ENCODE measurements around the gene FKRP. TPM values are rescaled to one million over a fixed set of nuclear protein-coding genes. Genes with fewer than 3 reads are reported as not detected.

The FKRP gene
- total RNA-seq, 3 donors from 2014 or later, result 10.7 to 19.8 (median 10.9) TPM

- ATAC-seq (no peak), DNase-seq (no peak)
- no peak overlapping the region for H3K4me3 ChIP-seq
- no peaks in the 10 kb centered on the region for H3K36me3 ChIP-seq (ENCODE audit: low read depth)
- TF ChIP-seq, protein P1, sequence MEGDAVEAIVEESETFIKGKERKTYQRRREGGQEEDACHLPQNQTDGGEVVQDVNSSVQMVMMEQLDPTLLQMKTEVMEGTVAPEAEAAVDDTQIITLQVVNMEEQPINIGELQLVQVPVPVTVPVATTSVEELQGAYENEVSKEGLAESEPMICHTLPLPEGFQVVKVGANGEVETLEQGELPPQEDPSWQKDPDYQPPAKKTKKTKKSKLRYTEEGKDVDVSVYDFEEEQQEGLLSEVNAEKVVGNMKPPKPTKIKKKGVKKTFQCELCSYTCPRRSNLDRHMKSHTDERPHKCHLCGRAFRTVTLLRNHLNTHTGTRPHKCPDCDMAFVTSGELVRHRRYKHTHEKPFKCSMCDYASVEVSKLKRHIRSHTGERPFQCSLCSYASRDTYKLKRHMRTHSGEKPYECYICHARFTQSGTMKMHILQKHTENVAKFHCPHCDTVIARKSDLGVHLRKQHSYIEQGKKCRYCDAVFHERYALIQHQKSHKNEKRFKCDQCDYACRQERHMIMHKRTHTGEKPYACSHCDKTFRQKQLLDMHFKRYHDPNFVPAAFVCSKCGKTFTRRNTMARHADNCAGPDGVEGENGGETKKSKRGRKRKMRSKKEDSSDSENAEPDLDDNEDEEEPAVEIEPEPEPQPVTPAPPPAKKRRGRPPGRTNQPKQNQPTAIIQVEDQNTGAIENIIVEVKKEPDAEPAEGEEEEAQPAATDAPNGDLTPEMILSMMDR (IDR thresholded peaks at IDR 0.05), result no peak
- peaks cover 30% of the 10 kb centered on the region for H3K4me1 ChIP-seq (ENCODE audit: low read depth)
- H3K9me3 ChIP-seq, result no peaks in the 10 kb centered on the region
- intact Hi-C loops (cut with DNase I, micrococcal nuclease), result no loop called here
Measured at GRCh38 chr19:46782355-46783019, 36.6 kb downstream of the FKRP start.

GRCh38 chr19:46783670-46784069 is 37.8 kb downstream of the FKRP start:
- H3K4me3 ChIP-seq, result no peak overlapping the region
- peaks cover 30% of the 10 kb centered on the region for H3K4me1 ChIP-seq (ENCODE audit: low read depth)
- no peak for DNase-seq
- TF ChIP-seq, protein P1 (IDR thresholded peaks at IDR 0.05), result no peak
- ATAC-seq, result no peak
- intact Hi-C loops (cut with DNase I, micrococcal nuclease), result no loop called here
- no peaks in the 10 kb centered on the region for H3K36me3 ChIP-seq (ENCODE audit: low read depth)
- no peaks in the 10 kb centered on the region for H3K9me3 ChIP-seq

- ATAC-seq, result peak; percentile 71
- no peaks in the 10 kb centered on the region for H3K36me3 ChIP-seq (ENCODE audit: low read depth)
- H3K4me1 ChIP-seq (ENCODE audit: low read depth), result peaks cover 30% of the 10 kb centered on the region
- H3K9me3 ChIP-seq, result no peaks in the 10 kb centered on the region
- H3K4me3 ChIP-seq, result no peak overlapping the region
- TF ChIP-seq, protein P1 (IDR thresholded peaks at IDR 0.05), result no peak
- intact Hi-C loops (cut with DNase I, micrococcal nuclease), result no loop called here
- DNase-seq, result peak; percentile 86 to 90 (median 88)
Measured at GRCh38 chr19:46784262-46785053, 38.6 kb downstream of the FKRP start.

- no peak for DNase-seq
- peaks cover 30% of the 10 kb centered on the region for H3K4me1 ChIP-seq (ENCODE audit: low read depth)
- H3K9me3 ChIP-seq, result no peaks in the 10 kb centered on the region
- H3K36me3 ChIP-seq (ENCODE audit: low read depth), result no peaks in the 10 kb centered on the region
- TF ChIP-seq, protein P1 (IDR thresholded peaks at IDR 0.05), result no peak
- no peak overlapping the region for H3K4me3 ChIP-seq
- intact Hi-C loops (cut with DNase I, micrococcal nuclease), result no loop called here
- no peak for ATAC-seq
Measured at GRCh38 chr19:46785054-46785979, 39.5 kb downstream of the FKRP start.

DNA sequence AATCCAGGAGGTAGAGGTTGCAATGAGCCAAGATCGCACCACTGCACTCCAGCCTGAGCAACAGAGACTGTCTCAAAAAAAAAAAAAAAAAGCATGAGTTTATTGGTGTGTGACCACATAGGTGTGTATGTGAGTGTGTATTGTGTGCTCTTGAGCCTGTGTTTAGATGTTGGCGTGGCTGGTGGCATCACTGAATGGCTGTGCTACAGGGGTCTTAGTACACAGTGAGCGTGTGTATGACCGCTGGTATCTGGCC is 40.1 kb downstream of the FKRP start:
- intact Hi-C loops (cut with DNase I, micrococcal nuclease), result no loop called here
- Histone ChIP-seq H3K4me3 (no peak overlapping the region), H3K4me1 (ENCODE audit: low read depth) (peaks cover 30% of the 10 kb centered on the region), H3K36me3 (ENCODE audit: low read depth) (no peaks in the 10 kb centered on the region), H3K9me3 (no peaks in the 10 kb centered on the region)
- DNase-seq (no peak), ATAC-seq (no peak)
- TF ChIP-seq, protein P1 (IDR thresholded peaks at IDR 0.05), result no peak
